ENCODE results near the gene SAP25.

The SAP25 gene

GRCh38 chr7:100573691-100574361 lies at the start of gene SAP25:
SAP25 (minus strand) TSS chr7:100573900; CDS start chr7:100573742, 158 bp downstream.
- no peak for DNase-seq

GRCh38 chr7:100621554-100621953 lies 47.9 kb upstream of the SAP25 start:
- DNase-seq = no peak

DNA sequence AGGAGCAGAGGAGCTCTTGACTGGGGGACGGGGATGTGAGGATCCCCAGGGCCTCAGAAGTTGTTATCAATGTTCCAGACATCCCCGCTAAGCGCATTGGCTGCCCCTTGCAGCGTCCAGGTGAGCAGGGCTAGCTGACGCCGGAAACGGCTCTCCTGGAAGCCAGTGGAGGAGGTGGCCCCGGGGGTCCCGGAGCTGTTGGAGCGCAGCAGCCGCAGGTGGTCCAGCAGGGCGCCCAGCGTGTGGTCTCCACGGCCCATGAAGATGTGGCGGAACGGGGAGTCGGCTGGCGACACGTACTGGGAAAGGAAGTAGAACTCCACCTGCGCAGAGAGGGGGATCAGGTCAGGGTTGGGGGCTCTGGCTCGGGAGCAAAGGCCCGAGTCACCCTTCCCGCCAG lies 47.1 kb upstream of the SAP25 start:
- no peak for DNase-seq

DNA sequence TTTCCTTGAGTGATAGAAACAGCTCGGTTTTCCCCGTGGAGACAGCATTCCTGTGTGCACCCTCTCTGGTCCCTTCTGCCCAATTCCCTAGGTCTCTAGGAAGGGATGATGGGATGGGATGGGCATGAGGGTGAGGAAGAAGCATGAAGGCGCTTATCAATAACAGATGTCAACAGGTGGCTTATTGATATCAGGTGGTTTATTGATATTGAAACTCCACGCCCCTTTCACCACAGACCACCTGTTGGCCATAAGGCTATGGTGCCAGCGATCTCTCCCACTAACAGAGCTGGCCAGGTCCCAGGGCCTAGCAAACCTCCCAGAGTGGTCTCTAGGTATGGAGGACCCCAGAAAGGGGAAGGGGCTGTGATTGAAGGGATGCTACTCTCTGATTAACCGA lies 46.5 kb upstream of the SAP25 start:
- no peak for DNase-seq

- DNase-seq = no peak
Observed at GRCh38 chr7:100614308-100614861, 40.7 kb upstream of the SAP25 start.

- no peak for DNase-seq
Observed at GRCh38 chr7:100613412-100614175, 39.9 kb upstream of the SAP25 start.

DNA sequence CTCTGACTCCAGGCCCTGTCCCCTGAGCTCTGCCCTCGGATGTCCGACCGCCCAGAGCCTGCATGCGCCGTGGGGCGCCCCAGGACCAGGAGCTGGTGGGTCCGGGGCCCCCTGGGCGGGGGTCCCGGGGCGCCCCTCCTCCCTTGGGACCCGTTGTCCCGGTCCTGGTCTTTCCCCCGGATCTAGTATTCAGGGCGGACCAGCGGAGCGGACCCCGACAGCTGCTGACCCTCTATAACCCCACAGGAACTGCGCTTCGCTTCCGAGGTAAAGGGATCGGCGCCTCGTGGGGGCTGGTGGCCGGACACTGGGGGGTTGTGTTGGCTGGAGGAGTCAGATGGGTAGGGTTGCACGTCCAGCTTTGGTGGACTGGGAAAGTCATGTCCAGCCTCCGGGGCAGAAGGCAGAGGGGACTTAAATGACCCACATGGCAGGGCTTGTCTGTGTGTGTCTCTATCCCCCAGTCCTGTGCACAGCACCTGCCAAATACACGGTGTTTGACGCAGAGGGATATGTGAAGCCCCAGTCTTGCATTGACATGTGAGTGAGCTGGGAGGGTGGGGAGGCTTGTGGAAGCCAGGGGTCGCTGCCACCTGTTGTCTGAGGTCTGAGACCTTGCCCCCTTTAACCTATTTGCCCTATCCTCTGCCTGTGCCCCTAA lies 39.2 kb upstream of the SAP25 start:
- no peak for DNase-seq

DNA sequence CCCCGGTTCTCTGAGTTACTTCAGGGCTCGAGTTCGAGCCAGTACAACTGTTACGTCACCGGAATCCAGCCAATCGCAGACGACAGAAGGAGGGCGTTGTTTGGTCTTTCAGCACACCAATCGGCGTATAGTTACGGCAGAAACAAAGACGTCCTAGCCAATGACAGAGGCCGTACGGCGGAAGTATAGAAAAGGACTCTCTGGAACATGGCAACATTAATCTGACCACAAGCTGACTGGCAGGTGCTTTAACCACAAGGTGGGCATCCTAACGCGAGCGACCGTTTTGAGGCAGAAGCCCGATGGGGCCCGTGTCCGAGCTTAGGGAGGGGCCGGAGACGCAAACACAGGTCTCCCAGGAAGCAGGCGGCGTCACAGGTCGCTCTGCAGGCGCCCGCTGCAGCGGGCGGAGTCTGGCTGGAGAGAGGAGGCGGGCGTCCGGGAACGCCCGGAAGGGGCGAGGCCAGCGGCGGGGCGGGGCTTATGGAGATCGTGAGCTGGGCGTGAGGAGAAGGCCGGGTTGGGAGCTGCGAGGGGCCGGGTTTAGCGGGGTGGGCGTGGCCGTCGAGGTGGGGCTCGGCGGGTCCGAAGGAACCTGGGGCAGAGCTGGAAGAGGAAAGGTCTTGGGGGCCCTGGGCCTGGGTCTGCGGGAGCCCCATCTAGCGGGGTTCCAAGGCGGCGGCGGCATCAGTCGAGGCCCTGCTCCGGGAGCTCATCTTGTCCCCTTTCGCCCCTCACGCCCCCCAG lies 38.5 kb upstream of the SAP25 start, which contains the start of gene MOSPD3:
Gene MOSPD3, plus strand, starts transcription at position 558 of the 747 bp plus-strand sequence. CDS start 252 bp downstream, outside the sequence.
- DNase-seq = peak; percentile 98

GRCh38 chr7:100609958-100610357 lies 36.3 kb upstream of the SAP25 start:
- no peak for DNase-seq

DNA sequence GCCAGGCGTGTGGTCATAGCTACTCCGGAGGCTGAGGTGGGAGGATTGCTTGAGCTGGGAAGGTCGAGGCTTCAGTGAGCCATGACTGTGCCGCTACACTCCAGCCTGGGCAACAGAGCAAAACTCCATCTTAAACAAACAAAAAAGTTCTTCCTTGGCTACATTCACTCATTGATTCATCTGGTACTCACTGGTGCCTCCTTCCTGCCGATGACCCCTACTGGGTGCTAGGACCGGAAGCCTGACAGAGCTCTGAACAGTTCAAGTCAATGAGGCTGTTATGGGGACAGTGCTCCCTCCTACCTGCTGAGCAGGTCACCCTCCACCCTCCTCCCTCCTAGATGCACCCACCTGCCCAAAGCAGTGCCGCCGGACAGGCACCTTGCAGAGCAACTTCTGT lies 33.4 kb upstream of the SAP25 start:
- DNase-seq = no peak

GRCh38 chr7:100606313-100606712 lies 32.6 kb upstream of the SAP25 start:
- no peak for DNase-seq

- peak; percentile 46 for DNase-seq
Observed at GRCh38 chr7:100604976-100605911, 31.5 kb upstream of the SAP25 start.

- peak; percentile 61 for DNase-seq
Observed at GRCh38 chr7:100604028-100604975, 30.6 kb upstream of the SAP25 start.

- no peak for DNase-seq
Observed at GRCh38 chr7:100603726-100604027, 30.0 kb upstream of the SAP25 start.

GRCh38 chr7:100602889-100603725 lies 29.4 kb upstream of the SAP25 start:
- no peak for DNase-seq

- DNase-seq = no peak
Observed at GRCh38 chr7:100600730-100601038, 27.0 kb upstream of the SAP25 start.

- no peak for DNase-seq
Observed at GRCh38 chr7:100599911-100600729, 26.4 kb upstream of the SAP25 start.

GRCh38 chr7:100598425-100598824 lies 24.7 kb upstream of the SAP25 start:
- no peak for DNase-seq

DNA sequence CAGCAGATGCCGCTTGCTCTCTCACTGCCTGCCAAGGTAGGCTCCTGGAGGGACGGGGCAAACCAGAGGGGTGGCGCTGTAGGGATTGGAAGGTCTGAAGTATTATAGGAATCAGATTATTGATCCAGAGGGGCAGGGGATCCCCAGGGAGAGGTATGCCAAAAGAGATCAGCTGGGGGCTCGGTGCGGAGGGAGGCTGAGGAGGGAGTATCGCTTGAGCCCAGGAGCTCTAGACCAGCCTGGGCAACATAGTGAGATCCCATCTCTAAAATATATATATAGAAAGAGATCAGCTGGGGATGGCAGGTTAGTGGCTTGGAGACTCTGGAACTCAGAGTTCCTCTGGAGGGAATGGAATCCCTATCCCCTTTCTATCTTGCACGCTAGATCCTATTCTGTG lies 21.5 kb upstream of the SAP25 start:
- no peak for DNase-seq
